GM23338 (cell line): Measurements from ENCODE around the gene SLC6A12. TPM values are rescaled to one million over a fixed set of nuclear protein-coding genes. Genes with fewer than 3 reads are reported as not detected.

Source experiments
- ATAC-seq: fragments of 200-7000 bp; cut with Tn5 transposase; 3 replicates; pipeline ENCODE4 v1.9.1; 2020
- DNase-seq: peaks from one replicate; pipeline ENCODE4 v3.0.0-alpha.2; 2015; ENCODE audit warnings: low spot score
- H2AFZ ChIP-seq: fragments of 200-600 bp; sonication (generic); 2 replicates; pipeline ENCODE4 v1.8.0; 2016; ENCODE audit warnings: antibody characterized with exemption, mild to moderate bottlenecking, moderate library complexity
- H3F3A ChIP-seq: fragments of 200-600 bp; sonication (generic); replicated peaks from 2 replicates; pipeline ENCODE4 v1.8.0; 2017; ENCODE audit warnings: antibody characterized with exemption, mixed run types, low read depth
- H3K27ac ChIP-seq: fragments of 200-600 bp; sonication (generic); 2 replicates; pipeline ENCODE4 v1.6.1; 2016; ENCODE audit warnings: low read depth
- H3K27me3 ChIP-seq: fragments of 200-600 bp; sonication (generic); 2 replicates; pipeline ENCODE4 v1.8.0; 2016; ENCODE audit warnings: mild to moderate bottlenecking, mixed run types, moderate library complexity; ENCODE audit not compliant: insufficient read depth
- H3K36me3 ChIP-seq: fragments of 200-600 bp; sonication (generic); 2 replicates; pipeline ENCODE4 v1.8.0; 2016; ENCODE audit warnings: mild to moderate bottlenecking; ENCODE audit not compliant: insufficient read depth
- H3K4me1 ChIP-seq: fragments of 200-600 bp; sonication (generic); 2 replicates; pipeline ENCODE4 v1.8.0; 2016; ENCODE audit warnings: mild to moderate bottlenecking, moderate library complexity; ENCODE audit not compliant: insufficient read depth
- H3K4me2 ChIP-seq: fragments of 200-600 bp; sonication (generic); 2 replicates; pipeline ENCODE4 v1.7.1; 2017; ENCODE audit warnings: mixed run types
- H3K4me3 ChIP-seq: fragments of 200-600 bp; sonication (generic); 2 replicates; pipeline ENCODE4 v1.6.1; 2016; ENCODE audit warnings: mixed run types
- H3K79me2 ChIP-seq: fragments of 200-600 bp; sonication (generic); replicated peaks from 2 replicates; pipeline ENCODE4 v1.8.0; 2017; ENCODE audit warnings: mild to moderate bottlenecking; ENCODE audit not compliant: insufficient read depth
- H3K9me2 ChIP-seq: fragments of 200-600 bp; sonication (generic); 2 replicates; pipeline ENCODE4 v1.8.0; 2017; ENCODE audit not compliant: insufficient read depth
- H4K20me1 ChIP-seq: fragments of 200-600 bp; sonication (generic); replicated peaks from 2 replicates; pipeline ENCODE4 v1.8.0; 2017; ENCODE audit warnings: mild to moderate bottlenecking; ENCODE audit not compliant: insufficient read depth
- H3K27ac Mint-ChIP-seq: 2 replicates; pipeline ENCODE4 v1.8.0; 2020; ENCODE audit warnings: inconsistent platforms, mild to moderate bottlenecking, moderate library complexity, mixed read lengths
- H3K27me3 Mint-ChIP-seq: 3 replicates; pipeline ENCODE4 v1.8.0; 2022; ENCODE audit warnings: low read depth, mild to moderate bottlenecking, moderate library complexity, mixed read lengths, inconsistent platforms; ENCODE audit not compliant: insufficient read depth, poor library complexity
- H3K36me3 Mint-ChIP-seq: 3 replicates; pipeline ENCODE4 v1.8.0; 2021; ENCODE audit warnings: low read depth, mild to moderate bottlenecking, inconsistent platforms, moderate library complexity, mixed read lengths
- H3K4me1 Mint-ChIP-seq: 3 replicates; pipeline ENCODE4 v1.8.0; 2020; ENCODE audit warnings: mild to moderate bottlenecking, inconsistent platforms, mixed read lengths
- H3K4me3 Mint-ChIP-seq: 3 replicates; pipeline ENCODE4 v1.8.0; 2021; ENCODE audit warnings: moderate library complexity, mild to moderate bottlenecking, inconsistent platforms, mixed read lengths
- H3K9me3 Mint-ChIP-seq: 3 replicates; pipeline ENCODE4 v1.8.0; 2020; ENCODE audit warnings: moderate library complexity, mild to moderate bottlenecking, inconsistent platforms, mixed read lengths
- CREB1 ChIP-seq: fragments of 250-450 bp; sonication (Bioruptor Pico); IDR thresholded peaks from 2 replicates; pipeline ENCODE4 v1.5.0; 2020; ENCODE audit warnings: low read depth, mild to moderate bottlenecking, moderate library complexity
- CTCF ChIP-seq, 2 experiments: fragments of 200-600 bp in 1 of 2; sonication (generic) in 1 of 2; conservative IDR thresholded peaks; 2 replicates each; pipeline versions ENCODE4 v1.5.1 to v1.6.1; 2016 to 2017; ENCODE audit warnings: antibody characterized with exemption in 2 of 2, low read depth in 2 of 2, mild to moderate bottlenecking in 2 of 2, moderate library complexity in 1 of 2
- ETS1 ChIP-seq: IDR thresholded peaks from 2 replicates; pipeline ENCODE4 v1.6.1; 2016; ENCODE audit warnings: antibody characterized with exemption
- EZH2 ChIP-seq: fragments of 200-600 bp; sonication (generic); IDR thresholded peaks from one replicate; pipeline ENCODE4 v1.8.0; 2017; ENCODE audit warnings: antibody characterized with exemption, mild to moderate bottlenecking, low read depth; ENCODE audit not compliant: unreplicated experiment
- EZH2phosphoT487 ChIP-seq: fragments of 200-600 bp; sonication (generic); IDR thresholded peaks from one replicate; pipeline ENCODE4 v1.8.1; 2018; ENCODE audit warnings: antibody characterized with exemption; ENCODE audit not compliant: unreplicated experiment
- JUNB ChIP-seq: IDR thresholded peaks from one replicate; pipeline ENCODE4 v1.6.1; 2016; ENCODE audit warnings: antibody characterized with exemption; ENCODE audit not compliant: unreplicated experiment
- NANOG ChIP-seq: IDR thresholded peaks from 2 replicates; pipeline ENCODE4 v1.6.1; 2016; ENCODE audit warnings: antibody characterized with exemption, borderline replicate concordance
- POLR2AphosphoS5 ChIP-seq: IDR thresholded peaks from 2 replicates; pipeline ENCODE4 v1.6.1; 2016; ENCODE audit warnings: antibody characterized with exemption, low read depth
- REST ChIP-seq: IDR thresholded peaks from one replicate; pipeline ENCODE4 v1.6.1; 2018; ENCODE audit warnings: antibody characterized with exemption; ENCODE audit not compliant: unreplicated experiment
- STAT1 ChIP-seq: IDR thresholded peaks from one replicate; pipeline ENCODE4 v1.6.1; 2016; ENCODE audit warnings: antibody characterized with exemption; ENCODE audit not compliant: unreplicated experiment
- ZNF114 ChIP-seq: fragments of 250-450 bp; sonication (Bioruptor Pico); IDR thresholded peaks from 2 replicates; pipeline ENCODE4 v1.5.0; 2020; ENCODE audit warnings: mild to moderate bottlenecking, moderate library complexity
- ZNF331 ChIP-seq: fragments of 250-450 bp; sonication (Bioruptor Pico); IDR thresholded peaks from 2 replicates; pipeline ENCODE4 v1.5.0; 2020; ENCODE audit warnings: low read depth, mild to moderate bottlenecking, moderate library complexity
- ZNF462 ChIP-seq: fragments of 250-450 bp; sonication (Bioruptor Pico); IDR thresholded peaks from 2 replicates; pipeline ENCODE4 v1.5.0; 2020; ENCODE audit warnings: mild to moderate bottlenecking, moderate library complexity
- polyA plus RNA-seq: library from polyadenylated mRNA; unstranded; fragments of >200 nt; fragmentation: Nextera tagmentation; extraction: Ambion mirVana; gene quantifications from 2 replicates; pipeline ENCODE4 v1.2.1, GENCODE V29; 2016
- total RNA-seq: library from RNA; depleted of rRNA; stranded (reverse); fragments of >200 nt; shearing (Covaris generic); gene quantifications from 2 replicates; pipeline ENCODE4 v1.2.3, GENCODE V29; 2014

The SLC6A12 gene
- total and polyA plus RNA-seq, 2 experiments from 2014 or later, result 0.56 TPM; not detected in 1

- no peak for TF ChIP-seq ZNF331
- no peak for TF ChIP-seq ZNF114 (CRISPR knock-in tag)
- no peak for TF ChIP-seq JUNB
- no peak for TF ChIP-seq POLR2AphosphoS5
- TF ChIP-seq EZH2phosphoT487, result no peak
- TF ChIP-seq CTCF (conservative IDR thresholded peaks at IDR 0.05; ENCODE audit: low read depth in 2 of 2), result no peak
- no peak for TF ChIP-seq NANOG
- no peak for TF ChIP-seq ETS1
- no peak for TF ChIP-seq STAT1
- no peak for TF ChIP-seq CREB1
- TF ChIP-seq ZNF462, result no peak
- no peak for TF ChIP-seq EZH2
- TF ChIP-seq REST, result no peak
- Mint-ChIP-seq H3K27ac (no peak overlapping the region), H3K27me3 (peaks cover 19% of the 10 kb centered on the region), H3K9me3 (peaks cover 4% of the 10 kb centered on the region; the same call in 1 of the 3 replicates), H3K4me1 (peaks cover 28% of the 10 kb centered on the region), H3K4me3 (no peak overlapping the region), H3K36me3 (no peaks in the 10 kb centered on the region)
- Histone ChIP-seq H3F3A (no peaks in the 10 kb centered on the region), H3K4me1 (peaks cover 15% of the 10 kb centered on the region; the same call in 1 of the 2 replicates), H2AFZ (no peak overlapping the region), H3K9me2 (no peaks in the 10 kb centered on the region), H3K4me3 (no peak overlapping the region), H4K20me1 (no peaks in the 10 kb centered on the region; the same call in 1 of the 2 replicates), H3K4me2 (no peak overlapping the region), H3K27me3 (peaks cover 36% of the 10 kb centered on the region), H3K27ac (no peak overlapping the region), H3K79me2 (no peaks in the 10 kb centered on the region), H3K36me3 (no peaks in the 10 kb centered on the region)
- DNase-seq, result no peak
- no peak for ATAC-seq
These were observed 5.1 kb downstream of the SLC6A12 start for GRCh38 chr12:208813-209212.
